ENCODE measurements around the gene CELA2A.
"Not testable (repeated sequence)": the region's sequence is repeated elsewhere in the genome, so short reads cannot be mapped to it uniquely, and the experiment has no call there.

The CELA2A gene

DNA sequence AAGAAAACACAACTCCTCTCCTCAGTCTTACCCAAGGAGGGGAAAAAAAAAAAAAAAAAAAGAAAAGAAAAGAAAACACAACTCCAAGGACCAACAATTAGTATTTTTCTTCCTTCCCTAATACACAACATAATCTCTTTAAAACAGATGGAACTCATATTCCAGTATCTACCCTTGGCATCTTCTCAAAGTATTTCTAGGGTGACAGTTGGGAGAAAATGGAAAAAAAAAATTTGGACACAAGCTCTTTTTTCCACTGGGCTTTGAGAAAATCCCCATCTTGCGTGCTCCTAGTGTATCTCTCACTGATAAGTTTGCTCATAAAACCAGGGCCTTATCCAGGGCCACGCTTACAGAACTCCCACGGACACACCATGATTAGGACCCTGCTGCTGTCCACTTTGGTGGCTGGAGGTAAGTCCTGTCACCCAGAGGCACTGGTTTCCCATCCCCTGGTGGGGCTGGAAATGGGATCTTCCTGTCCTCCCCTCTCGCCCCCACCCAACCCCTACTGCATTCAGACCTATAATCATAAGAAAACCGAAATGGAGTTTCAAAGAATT lies 19.3 kb downstream of the CELA2A start, which contains the start of gene CELA2B:
TSS of gene CELA2B (plus strand) at position 353 of the 563 bp plus-strand sequence. CDS start at position 375, 22 bp downstream.
- Mint-ChIP-seq H3K9me3 (no peaks in the 10 kb centered on the region), H3K36me3 (ENCODE audit: low read depth) (no peaks in the 10 kb centered on the region), H3K4me1 (ENCODE audit: low read depth) (peaks cover 10% of the 10 kb centered on the region), H3K27me3 (peaks cover 5% of the 10 kb centered on the region), H3K4me3 (no peak within 1 kb of the TSS), H3K27ac (no peak within 1 kb of the TSS)
- intact Hi-C loops (cut with micrococcal nuclease): no loop called here

DNA sequence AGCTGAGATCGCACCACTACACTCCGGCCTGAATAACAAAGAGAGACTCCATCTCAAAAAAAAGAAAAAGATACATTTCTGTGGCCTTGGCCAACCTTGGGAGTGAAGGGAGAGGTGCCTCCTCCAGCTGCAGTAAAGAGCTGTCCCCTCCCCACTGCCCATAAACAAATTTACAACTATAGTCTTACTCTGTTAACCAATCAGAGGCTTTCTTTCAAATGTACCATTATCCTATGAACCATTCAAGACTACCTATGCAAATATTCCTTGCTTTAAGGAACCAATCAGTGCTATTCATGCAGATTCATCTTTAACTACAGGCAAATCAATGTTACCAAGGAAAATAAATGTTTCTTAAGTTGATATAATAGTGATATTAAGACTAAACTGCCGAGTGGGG lies 20.4 kb downstream of the CELA2A start:
- Mint-ChIP-seq H3K27ac (no peak overlapping the region), H3K9me3 (no peaks in the 10 kb centered on the region), H3K4me1 (ENCODE audit: low read depth) (peaks cover 10% of the 10 kb centered on the region), H3K36me3 (ENCODE audit: low read depth) (no peaks in the 10 kb centered on the region), H3K27me3 (peaks cover 5% of the 10 kb centered on the region), H3K4me3 (no peak overlapping the region)
- intact Hi-C loops (cut with micrococcal nuclease): no loop called here

DNA sequence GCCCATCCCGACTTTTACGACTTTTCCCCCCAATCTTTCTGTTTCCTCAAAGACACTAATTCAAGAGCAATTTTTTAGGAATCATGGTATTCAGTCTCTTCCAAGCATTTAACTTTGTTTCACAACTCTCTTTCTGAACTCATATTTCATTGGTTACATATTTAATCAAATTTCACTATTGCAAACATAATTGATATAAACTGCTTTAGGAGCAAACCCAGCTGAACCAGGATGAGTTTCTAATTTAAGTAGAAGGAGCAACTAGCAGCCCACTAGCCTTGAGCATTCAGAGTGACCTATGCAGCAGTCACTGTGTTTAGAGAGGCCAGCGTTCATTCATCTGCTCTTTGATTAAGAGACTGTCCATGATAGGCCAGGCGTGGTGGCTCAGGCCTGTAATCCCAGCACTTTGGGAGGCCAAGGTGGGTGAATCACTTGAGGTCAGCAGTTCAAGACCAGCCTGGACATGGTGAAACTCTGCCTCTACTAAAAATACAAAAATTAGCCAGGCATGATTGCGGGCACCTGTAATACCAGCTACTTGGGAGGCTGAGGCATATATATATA lies 21.2 kb downstream of the CELA2A start:
- intact Hi-C loops (cut with micrococcal nuclease): no loop called here
- H3K27ac Mint-ChIP-seq: no peak overlapping the region
- no peaks in the 10 kb centered on the region for H3K36me3 Mint-ChIP-seq (ENCODE audit: low read depth)
- no peak overlapping the region for H3K4me3 Mint-ChIP-seq
- peaks cover 10% of the 10 kb centered on the region for H3K4me1 Mint-ChIP-seq (ENCODE audit: low read depth)
- peaks cover 3% of the 10 kb centered on the region for H3K27me3 Mint-ChIP-seq
- no peaks in the 10 kb centered on the region for H3K9me3 Mint-ChIP-seq

DNA sequence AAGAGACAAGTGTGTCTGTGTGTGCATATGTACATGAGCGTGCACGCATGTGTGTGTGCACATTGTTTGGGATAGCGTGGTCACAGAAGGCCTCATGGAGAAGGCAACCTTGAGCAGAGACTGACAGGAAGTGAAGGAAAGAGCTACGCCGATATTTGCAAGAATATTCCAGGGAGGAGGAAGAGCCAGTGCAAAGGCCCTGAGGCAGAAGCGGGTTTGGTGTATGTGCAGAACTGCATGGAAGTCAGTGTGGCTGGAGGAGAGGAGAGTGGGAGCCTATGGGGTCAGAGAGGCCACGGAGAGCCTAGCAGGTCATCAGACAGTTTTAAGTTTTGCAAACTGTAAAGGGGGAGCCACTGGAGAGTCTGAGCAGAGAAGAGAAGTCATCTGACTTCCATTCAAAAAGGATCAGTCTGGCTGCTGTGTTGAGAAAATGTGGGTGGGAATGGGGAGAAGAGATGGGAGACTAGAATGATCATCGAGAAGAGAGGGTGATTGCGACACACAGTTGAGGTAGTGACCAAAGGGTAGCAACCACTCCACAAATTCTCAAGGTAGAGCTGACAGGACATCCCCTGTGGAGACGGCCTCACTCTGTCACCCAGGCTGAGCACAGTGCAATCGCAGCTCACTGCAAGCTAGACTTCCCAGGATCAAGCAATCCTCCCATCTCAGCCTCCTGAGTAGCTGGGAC lies 23.3 kb downstream of the CELA2A start:
- Mint-ChIP-seq H3K4me3 (no peak overlapping the region), H3K4me1 (ENCODE audit: low read depth) (peaks cover 10% of the 10 kb centered on the region), H3K27me3 (peaks cover 3% of the 10 kb centered on the region), H3K9me3 (no peaks in the 10 kb centered on the region), H3K27ac (no peak overlapping the region), H3K36me3 (ENCODE audit: low read depth) (no peaks in the 10 kb centered on the region)
- intact Hi-C loops (cut with micrococcal nuclease): no loop called here

DNA sequence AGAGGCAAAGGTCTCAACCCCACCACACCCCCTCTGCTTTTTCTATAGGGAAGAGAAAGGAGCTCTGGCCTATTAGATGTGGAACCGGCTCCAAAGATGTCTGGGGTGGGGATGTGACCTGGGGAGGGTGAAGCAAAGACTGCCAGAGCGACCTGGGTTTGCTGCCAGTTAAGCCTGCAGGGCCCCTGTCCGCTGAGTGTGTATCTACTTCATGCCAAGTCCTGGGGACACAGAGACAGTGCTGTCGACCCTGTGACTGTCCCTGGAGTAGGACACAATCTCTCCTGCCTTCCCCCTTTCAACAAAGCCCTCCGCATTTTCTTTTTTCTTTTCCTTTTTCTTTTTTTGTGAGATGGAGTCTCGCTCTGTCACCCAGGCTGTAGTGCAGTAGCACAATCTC lies 25.9 kb downstream of the CELA2A start:
- H3K4me1 Mint-ChIP-seq (ENCODE audit: low read depth): not testable (repeated sequence)

DNA sequence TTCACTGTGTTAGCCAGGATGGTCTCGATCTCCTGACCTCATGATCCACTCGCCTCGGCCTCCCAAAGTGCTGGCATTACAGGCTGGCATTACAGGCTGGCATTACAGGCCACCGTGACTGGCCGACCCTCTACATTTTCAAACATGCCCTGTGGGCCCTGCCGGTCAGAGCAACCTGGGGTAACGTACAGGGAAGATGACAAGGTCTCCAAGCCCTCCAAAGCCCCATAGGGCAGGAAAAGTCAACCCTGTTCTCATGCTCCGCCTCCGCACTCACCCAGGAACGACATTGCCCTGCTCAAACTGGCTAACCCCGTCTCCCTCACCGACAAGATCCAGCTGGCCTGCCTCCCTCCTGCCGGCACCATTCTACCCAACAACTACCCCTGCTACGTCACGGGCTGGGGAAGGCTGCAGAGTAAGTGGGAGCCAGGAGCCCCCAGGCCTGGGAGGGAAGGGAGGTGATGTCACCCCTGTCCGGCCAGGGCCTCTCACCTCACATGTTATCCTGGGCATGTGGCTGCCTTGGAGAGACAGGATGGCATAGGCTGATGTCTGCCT lies 26.5 kb downstream of the CELA2A start:
- H3K4me3 Mint-ChIP-seq; intact Hi-C loops (cut with micrococcal nuclease); H3K27ac Mint-ChIP-seq; H3K27me3 Mint-ChIP-seq; H3K9me3 Mint-ChIP-seq; H3K4me1 Mint-ChIP-seq (ENCODE audit: low read depth): not testable (repeated sequence)
- peaks cover 19% of the 10 kb centered on the region for H3K36me3 Mint-ChIP-seq (ENCODE audit: low read depth)

More for the DNA sequence above, 25.9 kb downstream of the CELA2A start:
- H3K27ac Mint-ChIP-seq; H3K27me3 Mint-ChIP-seq; intact Hi-C loops (cut with micrococcal nuclease); H3K4me3 Mint-ChIP-seq; H3K9me3 Mint-ChIP-seq: not testable (repeated sequence)
- peaks cover 19% of the 10 kb centered on the region for H3K36me3 Mint-ChIP-seq (ENCODE audit: low read depth)

DNA sequence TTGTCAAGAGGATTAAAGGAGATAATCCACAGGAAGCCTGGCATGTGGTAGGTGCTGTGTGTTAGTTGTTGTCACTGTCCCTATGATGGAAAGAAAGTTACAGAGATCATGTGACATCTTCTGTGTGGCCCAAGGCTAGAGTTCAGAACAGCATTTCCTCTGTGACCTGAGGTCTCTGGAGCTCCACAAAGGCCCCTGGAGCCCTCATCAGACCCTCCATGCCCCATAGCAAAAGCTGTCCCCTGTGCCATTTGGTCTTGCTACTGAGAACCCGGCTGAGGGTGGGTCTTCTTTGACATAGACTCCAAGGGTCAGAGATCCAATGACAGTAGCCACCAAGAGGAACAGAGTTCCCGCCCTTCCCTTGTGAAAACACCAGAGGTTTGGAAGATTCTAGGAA lies 27.4 kb downstream of the CELA2A start:
- Mint-ChIP-seq H3K27ac (no peak overlapping the region), H3K4me1 (ENCODE audit: low read depth) (peaks cover 10% of the 10 kb centered on the region), H3K9me3 (no peaks in the 10 kb centered on the region), H3K27me3 (peaks cover 3% of the 10 kb centered on the region), H3K4me3 (no peak overlapping the region), H3K36me3 (ENCODE audit: low read depth) (peaks cover 19% of the 10 kb centered on the region)
- intact Hi-C loops (cut with micrococcal nuclease): no loop called here

DNA sequence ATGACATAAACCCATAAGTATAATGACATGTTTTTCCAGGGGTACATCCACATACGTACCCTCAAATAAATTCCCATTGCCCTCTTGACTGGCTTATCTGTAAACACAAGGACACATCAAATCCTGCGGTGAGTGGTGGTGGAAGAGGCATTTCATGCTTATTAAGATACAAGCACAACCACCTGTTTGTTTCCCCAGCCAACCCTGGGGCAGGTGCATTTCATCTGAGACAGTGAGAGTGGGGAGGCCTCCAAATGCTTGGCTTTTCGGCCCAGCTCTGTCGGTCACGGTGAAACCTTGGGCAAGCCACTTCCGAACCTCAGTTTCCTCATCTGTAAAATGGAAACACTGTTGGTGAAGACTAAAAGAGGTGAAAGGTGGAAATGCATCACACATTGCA lies 27.9 kb downstream of the CELA2A start:
- intact Hi-C loops (cut with micrococcal nuclease); H3K4me1 Mint-ChIP-seq (ENCODE audit: low read depth); H3K27ac Mint-ChIP-seq; H3K27me3 Mint-ChIP-seq; H3K9me3 Mint-ChIP-seq; H3K4me3 Mint-ChIP-seq: not testable (repeated sequence)
- peaks cover 19% of the 10 kb centered on the region for H3K36me3 Mint-ChIP-seq (ENCODE audit: low read depth)

DNA sequence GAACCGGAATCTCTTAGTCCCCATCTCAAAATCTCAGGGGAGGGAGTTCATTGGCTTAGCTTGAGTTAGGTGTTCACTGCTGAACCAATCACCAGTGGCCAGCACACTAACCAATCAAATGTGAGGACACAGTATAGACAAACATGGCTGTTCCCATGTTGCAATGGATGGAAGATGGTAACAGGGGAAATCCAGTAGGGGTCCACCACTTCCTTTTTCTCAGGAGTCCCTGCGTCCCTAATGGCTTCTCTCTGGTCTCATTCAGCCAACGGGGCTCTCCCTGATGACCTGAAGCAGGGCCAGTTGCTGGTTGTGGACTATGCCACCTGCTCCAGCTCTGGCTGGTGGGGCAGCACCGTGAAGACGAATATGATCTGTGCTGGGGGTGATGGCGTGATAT lies 29.1 kb downstream of the CELA2A start:
- Mint-ChIP-seq H3K27ac (no peak overlapping the region), H3K4me3 (no peak overlapping the region), H3K9me3 (no peaks in the 10 kb centered on the region), H3K4me1 (ENCODE audit: low read depth) (no peaks in the 10 kb centered on the region), H3K36me3 (ENCODE audit: low read depth) (peaks cover 24% of the 10 kb centered on the region), H3K27me3 (no peaks in the 10 kb centered on the region)
- intact Hi-C loops (cut with micrococcal nuclease): no loop called here

DNA sequence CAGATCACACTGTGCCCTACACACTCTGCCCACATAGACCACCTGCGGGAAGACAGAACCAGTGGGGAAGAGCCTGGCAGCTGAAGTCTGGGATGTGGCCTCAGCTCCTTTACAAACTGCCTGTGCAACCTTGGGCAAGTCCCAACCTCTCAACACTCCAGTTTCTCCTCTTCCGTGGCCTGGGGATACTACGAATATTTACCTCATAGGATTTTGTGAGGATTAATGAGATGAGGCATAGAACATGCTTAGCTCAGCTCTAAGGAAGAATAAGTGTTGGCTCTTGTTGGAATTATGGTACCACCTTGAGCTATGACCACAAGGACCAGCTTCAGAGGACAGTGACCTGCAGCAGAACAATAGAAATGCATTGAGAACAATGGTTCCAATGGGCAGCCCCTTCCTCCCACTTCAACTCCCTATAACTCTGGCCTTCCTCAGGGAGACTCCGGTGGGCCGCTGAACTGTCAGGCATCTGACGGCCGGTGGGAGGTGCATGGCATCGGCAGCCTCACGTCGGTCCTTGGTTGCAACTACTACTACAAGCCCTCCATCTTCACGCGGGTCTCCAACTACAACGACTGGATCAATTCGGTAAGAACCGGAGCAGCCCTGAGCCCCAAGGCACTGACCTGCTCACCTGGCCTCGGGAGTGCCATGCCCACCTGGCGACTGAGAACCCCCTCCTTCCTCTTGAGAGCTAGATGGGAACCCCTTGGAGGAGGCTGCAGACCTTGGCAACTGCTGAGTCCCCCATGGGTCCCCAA lies 30.5 kb downstream of the CELA2A start:
- intact Hi-C loops (cut with micrococcal nuclease); H3K9me3 Mint-ChIP-seq; H3K27me3 Mint-ChIP-seq; H3K4me1 Mint-ChIP-seq (ENCODE audit: low read depth); H3K27ac Mint-ChIP-seq; H3K4me3 Mint-ChIP-seq: not testable (repeated sequence)
- peaks cover 34% of the 10 kb centered on the region for H3K36me3 Mint-ChIP-seq (ENCODE audit: low read depth)

DNA sequence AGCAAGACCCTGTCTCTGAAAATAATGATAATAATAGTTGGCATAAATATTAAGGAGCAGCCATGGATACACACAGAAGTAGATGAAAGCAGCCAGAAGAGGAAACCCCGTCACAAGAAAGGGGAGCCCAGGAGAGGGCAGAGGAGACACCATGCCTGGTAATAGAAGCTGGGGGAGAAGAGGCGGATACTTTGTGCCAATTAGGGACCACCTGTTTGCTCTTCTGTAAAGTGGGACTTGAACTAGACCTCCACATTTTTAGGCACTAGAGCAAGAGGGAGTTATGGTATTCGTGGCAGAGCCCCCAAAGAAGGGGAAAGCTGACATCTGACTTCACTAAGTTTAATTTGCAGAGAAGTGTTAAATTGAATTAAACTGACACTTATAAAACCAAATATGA lies 31.8 kb downstream of the CELA2A start:
- Mint-ChIP-seq H3K36me3 (ENCODE audit: low read depth) (peaks cover 47% of the 10 kb centered on the region), H3K4me3 (no peak overlapping the region), H3K27ac (no peak overlapping the region), H3K9me3 (no peaks in the 10 kb centered on the region), H3K4me1 (ENCODE audit: low read depth) (no peaks in the 10 kb centered on the region), H3K27me3 (no peaks in the 10 kb centered on the region)
- intact Hi-C loops (cut with micrococcal nuclease): no loop called here

DNA sequence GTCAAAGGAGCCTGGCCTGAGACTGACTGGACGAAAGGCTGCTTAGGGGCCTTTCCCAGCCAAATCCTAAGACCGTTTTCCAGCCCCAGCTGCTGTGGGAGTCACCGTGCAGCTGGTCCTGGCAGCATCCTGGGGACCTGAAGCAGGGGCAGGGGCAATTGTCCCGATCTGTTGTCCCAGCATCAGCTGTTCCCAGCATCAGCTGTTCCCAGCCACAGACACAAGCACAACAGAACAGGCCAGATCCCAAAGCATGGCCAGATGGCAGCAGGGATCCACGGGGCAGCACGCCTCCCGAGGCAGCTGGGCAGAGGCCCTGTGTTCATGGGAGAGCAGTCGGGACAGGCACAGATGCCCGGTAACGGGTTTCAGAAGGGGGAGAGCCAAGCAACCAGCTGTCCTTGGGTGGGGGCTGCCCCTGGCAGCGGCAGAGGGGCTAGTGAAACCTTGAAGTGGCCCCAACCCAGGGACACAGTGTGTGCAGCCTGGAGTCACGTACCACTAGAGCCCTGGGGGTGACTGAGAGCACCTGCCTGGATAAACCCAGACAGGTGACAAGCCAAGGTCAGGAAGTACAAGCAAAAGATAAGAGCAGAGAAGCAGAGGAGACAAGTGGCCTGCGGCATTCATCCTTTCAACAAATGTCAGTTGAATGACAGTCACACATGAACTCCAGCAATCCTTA lies 32.7 kb downstream of the CELA2A start:
- Mint-ChIP-seq H3K27ac (no peak overlapping the region), H3K36me3 (ENCODE audit: low read depth) (peaks cover 56% of the 10 kb centered on the region), H3K4me3 (no peak overlapping the region), H3K9me3 (no peaks in the 10 kb centered on the region), H3K4me1 (ENCODE audit: low read depth) (no peaks in the 10 kb centered on the region), H3K27me3 (no peaks in the 10 kb centered on the region)
- intact Hi-C loops (cut with micrococcal nuclease): no loop called here

DNA sequence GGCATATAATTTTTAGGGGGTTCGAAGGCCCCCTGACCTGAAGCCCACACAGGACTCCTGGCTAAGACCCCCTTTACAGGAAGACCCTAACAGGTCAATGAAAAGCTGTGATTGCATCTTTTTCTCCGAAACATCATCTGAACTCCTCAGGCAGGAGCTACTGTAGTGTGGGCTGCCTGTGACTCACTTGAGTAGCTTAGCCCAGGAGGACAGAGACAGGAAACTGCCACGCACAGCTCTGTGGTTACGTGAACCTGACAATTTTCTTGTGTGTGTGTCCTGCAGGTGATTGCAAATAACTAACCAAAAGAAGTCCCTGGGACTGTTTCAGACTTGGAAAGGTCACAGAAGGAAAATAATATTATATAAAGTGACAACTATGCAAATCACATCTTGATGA lies 34.5 kb downstream of the CELA2A start:
- peaks cover 69% of the 10 kb centered on the region for H3K36me3 Mint-ChIP-seq (ENCODE audit: low read depth)
- H3K4me3 Mint-ChIP-seq; H3K9me3 Mint-ChIP-seq; H3K27ac Mint-ChIP-seq; H3K4me1 Mint-ChIP-seq (ENCODE audit: low read depth); intact Hi-C loops (cut with micrococcal nuclease); H3K27me3 Mint-ChIP-seq: not testable (repeated sequence)

All from dendritic cell treated with granulocyte-macrophage colony-stimulating factor and Interleukin-4, amounts not matched to agents 40 ng/mL and 50 ng/mL, for 4 days (primary cell).